ENCODE data around the gene COL5A1. TPM values are rescaled to one million over a fixed set of nuclear protein-coding genes. Genes with fewer than 3 reads are reported as not detected.

COL5A1 gene
- total and polyA plus RNA-seq, 2 experiments from 2014 or later: 211 to 812 TPM

DNA sequence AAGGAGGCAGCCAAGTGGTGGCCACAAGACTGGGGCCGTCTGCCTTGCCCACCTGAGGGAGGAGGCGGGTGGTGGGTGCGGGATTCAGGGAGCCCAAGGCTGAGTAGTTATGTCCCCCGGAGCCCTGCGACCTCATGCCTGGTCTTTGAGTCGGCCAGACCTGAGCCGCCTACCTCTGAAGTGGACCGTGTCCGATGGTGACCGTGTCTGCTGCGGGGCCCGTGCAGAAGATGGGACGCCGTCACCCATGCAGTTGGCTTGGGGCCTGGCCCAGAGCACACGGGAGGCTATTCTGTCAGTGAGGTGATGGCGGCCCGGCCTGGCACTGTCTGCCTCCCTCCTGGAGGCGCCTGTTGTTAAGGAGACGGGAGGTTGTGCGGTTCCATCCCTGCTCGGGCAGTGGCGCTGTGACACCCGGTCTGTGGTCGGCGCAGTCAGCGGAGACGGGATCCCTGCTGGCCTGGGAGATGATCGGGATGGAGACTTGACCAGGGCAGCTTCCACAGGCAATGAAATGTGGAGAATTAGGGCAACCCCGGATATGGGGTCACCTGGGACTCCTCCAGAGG is 176.5 kb downstream of the COL5A1 start:
- H3K4me2 ChIP-seq (ENCODE audit: unreplicated experiment): no peak overlapping the region
- no peak overlapping the region for H3K4me3 ChIP-seq
- peaks cover 16% of the 10 kb centered on the region for H3K4me1 ChIP-seq (ENCODE audit: insufficient read depth)
- H3K27ac ChIP-seq: no peak overlapping the region
- no peak for TF ChIP-seq EZH2phosphoT487 (IDR thresholded peaks at IDR 0.05; ENCODE audit: insufficient read depth, low read depth)
- no peak for TF ChIP-seq EZH2 (IDR thresholded peaks at IDR 0.05; ENCODE audit: insufficient read depth, poor library complexity, severe bottlenecking)
- no peak overlapping the region for H2AFZ ChIP-seq
- no peak overlapping the region for H3K9ac ChIP-seq
- H4K20me1 ChIP-seq (ENCODE audit: insufficient read depth): no peaks in the 10 kb centered on the region
- no peaks in the 10 kb centered on the region for H3K27me3 ChIP-seq (replicated peaks; ENCODE audit: insufficient read depth)
- H3K9me3 ChIP-seq (ENCODE audit: low read depth): no peaks in the 10 kb centered on the region
- 92 to 94% methylated on average over 26 to 29 of the region's 29 CpGs for WGBS, 2 experiments (ENCODE audit: low coverage in 1 of 2, low lambda C conversion rate in 2 of 2, missing lambda C conversion rate in 2 of 2)
- H3K9me2 ChIP-seq (ENCODE audit: insufficient read depth): no peaks in the 10 kb centered on the region
- in situ Hi-C loops (cut with MboI): no loop called here
- H3K36me3 ChIP-seq (ENCODE audit: low read depth): peaks cover 69% of the 10 kb centered on the region
- peaks cover 21% of the 10 kb centered on the region for H3K79me2 ChIP-seq (ENCODE audit: insufficient read depth)
- no peak for DNase-seq
- peaks cover 38% of the 10 kb centered on the region for H3F3A ChIP-seq (ENCODE audit: insufficient read depth)

DNA sequence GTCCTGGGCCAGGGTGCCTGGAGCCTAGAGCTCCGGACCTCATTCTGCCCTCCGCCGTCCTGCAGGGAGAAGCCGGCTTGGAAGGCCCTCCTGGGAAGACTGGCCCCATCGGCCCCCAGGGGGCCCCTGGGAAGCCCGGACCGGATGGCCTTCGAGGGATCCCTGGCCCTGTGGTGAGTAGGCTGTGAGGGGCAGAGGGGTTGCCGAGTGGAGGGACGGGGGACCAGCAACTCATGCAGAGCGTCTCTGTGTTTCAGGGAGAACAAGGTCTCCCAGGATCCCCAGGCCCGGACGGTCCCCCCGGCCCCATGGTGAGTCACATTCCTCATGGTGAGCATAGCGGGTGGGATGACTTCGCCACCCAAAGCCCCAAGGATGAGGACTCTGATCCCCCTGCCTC is 177.0 kb downstream of the COL5A1 start:
- Histone ChIP-seq H4K20me1 (ENCODE audit: insufficient read depth) (no peaks in the 10 kb centered on the region), H3K27ac (no peak overlapping the region), H3K36me3 (ENCODE audit: low read depth) (peaks cover 71% of the 10 kb centered on the region), H3K9me3 (ENCODE audit: low read depth) (no peaks in the 10 kb centered on the region), H3K9me2 (ENCODE audit: insufficient read depth) (no peaks in the 10 kb centered on the region), H3K4me2 (ENCODE audit: unreplicated experiment) (no peak overlapping the region), H3K4me3 (no peak overlapping the region), H3K9ac (no peak overlapping the region), H2AFZ (no peak overlapping the region), H3K79me2 (ENCODE audit: insufficient read depth) (peaks cover 21% of the 10 kb centered on the region), H3K4me1 (ENCODE audit: insufficient read depth) (peaks cover 16% of the 10 kb centered on the region), H3F3A (ENCODE audit: insufficient read depth) (peaks cover 39% of the 10 kb centered on the region), H3K27me3 (replicated peaks; ENCODE audit: insufficient read depth) (no peaks in the 10 kb centered on the region)
- 88 to 91% methylated on average over 10 to 16 of the region's 16 CpGs for WGBS, 2 experiments (ENCODE audit: low coverage in 1 of 2, low lambda C conversion rate in 2 of 2, missing lambda C conversion rate in 2 of 2)
- TF ChIP-seq EZH2phosphoT487 (IDR thresholded peaks at IDR 0.05; ENCODE audit: insufficient read depth, low read depth) (no peak), EZH2 (IDR thresholded peaks at IDR 0.05; ENCODE audit: insufficient read depth, poor library complexity, severe bottlenecking) (no peak)
- in situ Hi-C loops (cut with MboI): no loop called here
- DNase-seq: no peak

DNA sequence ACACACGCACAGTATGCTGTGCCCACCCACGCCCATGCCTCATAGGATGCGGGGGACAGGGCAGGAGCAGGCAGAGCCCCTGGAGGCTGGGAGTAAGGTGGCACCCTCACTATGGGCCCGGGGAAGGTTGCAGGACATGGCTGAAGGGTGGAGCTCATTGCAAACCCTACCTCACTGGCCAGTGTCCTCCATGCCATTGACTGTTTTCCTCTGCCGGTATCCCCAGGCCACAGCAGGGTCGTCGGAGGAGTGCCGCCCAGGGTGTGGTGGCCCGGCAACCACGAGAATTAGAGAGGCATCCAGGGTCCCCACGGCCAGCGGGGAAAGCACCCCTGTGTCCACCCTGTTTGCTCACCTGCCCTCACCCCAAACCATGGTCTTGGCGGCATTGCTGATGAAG is 179.3 kb downstream of the COL5A1 start:
- TF ChIP-seq EZH2 (IDR thresholded peaks at IDR 0.05; ENCODE audit: insufficient read depth, poor library complexity, severe bottlenecking) (no peak), EZH2phosphoT487 (IDR thresholded peaks at IDR 0.05; ENCODE audit: insufficient read depth, low read depth) (no peak)
- no peak overlapping the region for H3K4me3 ChIP-seq
- H3K27me3 ChIP-seq (replicated peaks; ENCODE audit: insufficient read depth): no peaks in the 10 kb centered on the region
- WGBS, 2 experiments (ENCODE audit: low coverage in 1 of 2, low lambda C conversion rate in 2 of 2, missing lambda C conversion rate in 2 of 2): 89 to 90% methylated on average over 13 of the region's 13 CpGs
- in situ Hi-C loops (cut with MboI): no loop called here
- peaks cover 40% of the 10 kb centered on the region for H3F3A ChIP-seq (ENCODE audit: insufficient read depth)
- no peak overlapping the region for H2AFZ ChIP-seq
- H3K9me3 ChIP-seq (ENCODE audit: low read depth): no peaks in the 10 kb centered on the region
- H3K4me1 ChIP-seq (ENCODE audit: insufficient read depth): no peaks in the 10 kb centered on the region
- no peak overlapping the region for H3K4me2 ChIP-seq (ENCODE audit: unreplicated experiment)
- H3K36me3 ChIP-seq (ENCODE audit: low read depth): peaks cover 74% of the 10 kb centered on the region; the same call in 1 of the 2 replicates
- no peak overlapping the region for H3K27ac ChIP-seq
- peaks cover 33% of the 10 kb centered on the region for H3K79me2 ChIP-seq (ENCODE audit: insufficient read depth)
- no peak for DNase-seq
- H3K9me2 ChIP-seq (ENCODE audit: insufficient read depth): no peaks in the 10 kb centered on the region
- no peaks in the 10 kb centered on the region; the same call in 1 of the 2 replicates for H4K20me1 ChIP-seq (ENCODE audit: insufficient read depth)
- no peak overlapping the region for H3K9ac ChIP-seq

DNA sequence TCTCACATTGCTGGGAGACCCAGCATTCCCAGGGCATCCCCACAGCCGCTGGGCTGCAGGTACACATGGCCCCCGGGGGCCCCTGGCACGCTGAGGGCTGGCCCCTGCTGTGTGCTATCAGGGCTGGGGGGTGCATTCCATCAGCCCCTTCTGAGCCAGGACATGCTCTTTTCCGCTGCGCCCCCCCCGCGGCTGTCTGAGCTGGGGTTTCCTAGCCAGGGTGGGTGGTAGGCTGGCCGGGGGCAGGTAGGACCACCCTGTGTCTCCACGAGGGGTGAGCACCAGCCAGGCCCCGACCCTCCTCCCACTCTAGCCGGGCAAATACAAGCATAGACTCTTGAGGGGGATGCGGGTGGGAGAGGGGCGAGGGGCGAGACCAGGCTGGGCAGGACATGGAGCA is 180.9 kb downstream of the COL5A1 start:
- no peak for DNase-seq
- no peak overlapping the region for H3K4me3 ChIP-seq
- in situ Hi-C loops (cut with MboI): no loop called here
- H3K79me2 ChIP-seq (ENCODE audit: insufficient read depth): peaks cover 30% of the 10 kb centered on the region
- no peaks in the 10 kb centered on the region for H3K9me3 ChIP-seq (ENCODE audit: low read depth)
- 84 to 85% methylated on average over 7 to 12 of the region's 14 CpGs for WGBS, 2 experiments (ENCODE audit: low coverage in 1 of 2, low lambda C conversion rate in 2 of 2, missing lambda C conversion rate in 2 of 2)
- H3K27me3 ChIP-seq (replicated peaks; ENCODE audit: insufficient read depth): no peaks in the 10 kb centered on the region
- peaks cover 65% of the 10 kb centered on the region; the same call in 1 of the 2 replicates for H3K36me3 ChIP-seq (ENCODE audit: low read depth)
- no peak overlapping the region for H3K4me2 ChIP-seq (ENCODE audit: unreplicated experiment)
- H3F3A ChIP-seq (ENCODE audit: insufficient read depth): peaks cover 35% of the 10 kb centered on the region
- no peaks in the 10 kb centered on the region; the same call in 1 of the 2 replicates for H4K20me1 ChIP-seq (ENCODE audit: insufficient read depth)
- TF ChIP-seq EZH2phosphoT487 (IDR thresholded peaks at IDR 0.05; ENCODE audit: insufficient read depth, low read depth) (no peak), EZH2 (IDR thresholded peaks at IDR 0.05; ENCODE audit: insufficient read depth, poor library complexity, severe bottlenecking) (no peak)
- H2AFZ ChIP-seq: no peak overlapping the region
- no peak overlapping the region for H3K9ac ChIP-seq
- H3K27ac ChIP-seq: no peak overlapping the region
- no peaks in the 10 kb centered on the region for H3K9me2 ChIP-seq (ENCODE audit: insufficient read depth)
- no peaks in the 10 kb centered on the region for H3K4me1 ChIP-seq (ENCODE audit: insufficient read depth)
